SK-N-MC (cell line): Measurements from ENCODE around the gene FAM107B.

ENCODE experiments used
- EZH2 ChIP-seq: fragments of 200-600 bp; sonication (generic); IDR thresholded peaks from one replicate; pipeline ENCODE4 v1.6.1; 2017; ENCODE audit warnings: antibody characterized with exemption
- POLR2AphosphoS5 ChIP-seq: IDR thresholded peaks from 2 replicates; pipeline ENCODE4 v1.6.1; 2012; ENCODE audit warnings: mild to moderate bottlenecking, low read depth, low read length, borderline replicate concordance

DNA sequence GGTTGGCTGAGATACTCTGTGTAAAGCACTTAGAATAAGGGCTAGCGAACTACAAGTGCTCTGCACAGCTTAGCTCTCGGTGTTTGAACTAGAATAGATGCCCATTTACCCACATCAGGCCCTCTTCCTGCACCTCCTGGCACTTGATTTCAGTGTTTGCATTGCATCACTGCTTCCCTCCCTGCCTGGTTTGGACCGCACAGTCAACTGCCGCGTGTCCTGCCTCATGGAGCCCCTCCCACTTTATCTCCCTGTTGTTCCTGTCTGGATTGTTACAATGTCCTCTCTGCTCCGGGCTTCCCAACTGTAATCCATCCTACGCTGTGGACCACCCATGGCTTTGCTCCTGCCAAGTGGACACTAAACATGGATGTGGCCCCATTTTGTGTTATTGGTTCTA is 2.3 kb downstream of the FAM107B start:
- TF ChIP-seq EZH2: no peak
- no peak for TF ChIP-seq POLR2AphosphoS5
